Trophoblast cell (in vitro differentiated cells and primary cell): ENCODE results near the gene DGCR6L.
A peak's percentile ranks its signal among the peaks of the same experiment; 100 is the strongest.
"Not testable (repeated sequence)": the region's sequence is repeated elsewhere in the genome, so short reads cannot be mapped to it uniquely, and the experiment has no call there.

Experiments
- DNase-seq, 2 donors: peaks; one replicate each; pipeline ENCODE4 v3.0.0-alpha.2; 2016
- H2AFZ ChIP-seq: 2 replicates; pipeline ENCODE4 v1.6.1; 2013; ENCODE audit warnings: low read length, moderate library complexity, mild to moderate bottlenecking; ENCODE audit not compliant: insufficient read depth, poor library complexity
- H2AK5ac ChIP-seq: 2 replicates; pipeline ENCODE4 v1.6.1; 2013; ENCODE audit warnings: mild to moderate bottlenecking, low read length
- H2BK120ac ChIP-seq: 2 replicates; pipeline ENCODE4 v1.6.1; 2013; ENCODE audit warnings: low read length, mild to moderate bottlenecking, moderate library complexity; ENCODE audit not compliant: insufficient read depth, poor library complexity
- H2BK12ac ChIP-seq: 2 replicates; pipeline ENCODE4 v1.6.1; 2013; ENCODE audit warnings: mild to moderate bottlenecking, low read length, moderate library complexity
- H2BK5ac ChIP-seq: 2 replicates; pipeline ENCODE4 v1.6.1; 2013; ENCODE audit warnings: low read length, low read depth, moderate library complexity, mild to moderate bottlenecking; ENCODE audit not compliant: poor library complexity
- H3K14ac ChIP-seq: 2 replicates; pipeline ENCODE4 v1.6.1; 2013; ENCODE audit warnings: mild to moderate bottlenecking, low read length
- H3K18ac ChIP-seq: 2 replicates; pipeline ENCODE4 v1.6.1; 2013; ENCODE audit warnings: mild to moderate bottlenecking, low read length
- H3K23ac ChIP-seq: 2 replicates; pipeline ENCODE4 v1.6.1; 2013; ENCODE audit warnings: low read length
- H3K27ac ChIP-seq: 2 replicates; pipeline ENCODE4 v1.5.1; 2013; ENCODE audit warnings: low read depth, mild to moderate bottlenecking, inconsistent platforms, low read length, moderate library complexity
- H3K27me3 ChIP-seq: 2 replicates; pipeline ENCODE4 v1.6.1; 2013; ENCODE audit warnings: inconsistent platforms, mild to moderate bottlenecking, low read length, moderate library complexity; ENCODE audit not compliant: insufficient read depth
- H3K36me3 ChIP-seq, 2 experiments: 1 replicate in 1 of 2; 2 replicates in 1 of 2; pipeline ENCODE4 v1.6.1; 2013; ENCODE audit warnings: low read length in 2 of 2, mild to moderate bottlenecking in 2 of 2, moderate library complexity in 1 of 2; ENCODE audit not compliant: insufficient read depth in 2 of 2, control insufficient read depth in 1 of 2
- H3K4ac ChIP-seq: 2 replicates; pipeline ENCODE4 v1.6.1; 2013; ENCODE audit warnings: low read depth, mild to moderate bottlenecking, low read length, moderate library complexity
- H3K4me1 ChIP-seq, 2 experiments: 1 replicate in 1 of 2; 2 replicates in 1 of 2; pipeline ENCODE4 v1.6.1; 2013; ENCODE audit warnings: low read length in 2 of 2, mild to moderate bottlenecking in 2 of 2, moderate library complexity in 1 of 2; ENCODE audit not compliant: insufficient read depth in 2 of 2, control insufficient read depth in 1 of 2
- H3K4me2 ChIP-seq: 2 replicates; pipeline ENCODE4 v1.6.1; 2013; ENCODE audit warnings: inconsistent platforms, mild to moderate bottlenecking, low read length, moderate library complexity
- H3K4me3 ChIP-seq: 2 replicates; pipeline ENCODE4 v1.5.1; 2013; ENCODE audit warnings: mild to moderate bottlenecking, low read depth, low read length, inconsistent platforms
- H3K79me1 ChIP-seq: one replicate; pipeline ENCODE4 v1.6.1; 2013; ENCODE audit warnings: low read length
- H3K79me2 ChIP-seq: 2 replicates; pipeline ENCODE4 v1.6.1; 2013; ENCODE audit warnings: low read length, mild to moderate bottlenecking; ENCODE audit not compliant: control insufficient read depth, insufficient read depth, poor library complexity
- H3K9ac ChIP-seq: 2 replicates; pipeline ENCODE4 v1.6.1; 2013; ENCODE audit warnings: mild to moderate bottlenecking, low read length
- H3K9me3 ChIP-seq: 2 replicates; pipeline ENCODE4 v1.6.1; 2013; ENCODE audit warnings: low read depth, mild to moderate bottlenecking, control low read depth, inconsistent platforms, low read length; ENCODE audit not compliant: insufficient read depth
- H4K12ac ChIP-seq: 2 replicates; pipeline ENCODE4 v1.6.1; 2013; ENCODE audit warnings: low read depth, mild to moderate bottlenecking, low read length, moderate library complexity
- H4K8ac ChIP-seq: 2 replicates; pipeline ENCODE4 v1.6.1; 2013; ENCODE audit warnings: low read depth, mild to moderate bottlenecking, low read length, moderate library complexity
- H4K91ac ChIP-seq: one replicate; pipeline ENCODE4 v1.6.1; 2013; ENCODE audit warnings: low read depth, mild to moderate bottlenecking, low read length, moderate library complexity
- WGBS: extraction: QIAGEN DNeasy Blood & Tissue Kit; methylation state at CpG from one replicate; pipeline ENCODE4 v1.1.7; 2013; ENCODE audit warnings: missing lambda C conversion rate; ENCODE audit not compliant: insufficient read length, insufficient coverage; ENCODE audit errors: extremely low coverage; 5-methylcytosine and 5-hydroxymethylcytosine counted together

The DGCR6L gene

GRCh38 chr22:20304646-20305045, 15.2 kb downstream of the DGCR6L start:
- H2BK12ac ChIP-seq, result peak overlapping the region; percentile 31
- no peak overlapping the region for H4K12ac ChIP-seq
- no peak overlapping the region for H4K91ac ChIP-seq
- H2AFZ ChIP-seq, result no peak overlapping the region
- H3K18ac ChIP-seq, result no peak overlapping the region
- DNase-seq, result no peak
- H3K27ac ChIP-seq, result no peak overlapping the region
- H4K8ac ChIP-seq, result no peak overlapping the region
- H3K79me1 ChIP-seq, result no peaks in the 10 kb centered on the region
- no peak overlapping the region for H3K9ac ChIP-seq
- H3K9me3 ChIP-seq, result peaks cover 2% of the 10 kb centered on the region
- peaks cover 8 to 9% of the 10 kb centered on the region in 2 experiments for H3K4me1 ChIP-seq
- H3K4ac ChIP-seq, result no peak overlapping the region
- no peak overlapping the region for H2BK5ac ChIP-seq
- H3K23ac ChIP-seq, result no peak overlapping the region
- peaks cover 8% of the 10 kb centered on the region for H3K27me3 ChIP-seq
- no peak overlapping the region for H2BK120ac ChIP-seq
- no CpG with 5 or more reads among the region's 9 CpGs for WGBS
- H3K79me2 ChIP-seq, result no peaks in the 10 kb centered on the region
- no peak overlapping the region for H3K4me3 ChIP-seq
- no peaks in the 10 kb centered on the region for H3K36me3 ChIP-seq
- no peak overlapping the region for H3K14ac ChIP-seq
- H3K4me2 ChIP-seq, result no peak overlapping the region
- H2AK5ac ChIP-seq, result no peak overlapping the region

GRCh38 chr22:20303229-20303534, 16.7 kb downstream of the DGCR6L start:
- H3K14ac ChIP-seq, H4K12ac ChIP-seq, H3K27ac ChIP-seq, H3K4me2 ChIP-seq, H3K79me2 ChIP-seq, H3K79me1 ChIP-seq, H3K4me3 ChIP-seq, H3K18ac ChIP-seq, H2BK120ac ChIP-seq, H3K23ac ChIP-seq, H4K91ac ChIP-seq, H2BK12ac ChIP-seq, H2BK5ac ChIP-seq, DNase-seq, H2AFZ ChIP-seq, H3K9me3 ChIP-seq, H2AK5ac ChIP-seq, H3K9ac ChIP-seq, H3K4ac ChIP-seq, H4K8ac ChIP-seq, H3K36me3 ChIP-seq: not testable (repeated sequence)
- peaks cover 21% of the 10 kb centered on the region for H3K27me3 ChIP-seq
- H3K4me1 ChIP-seq, result peaks cover 12 to 16% of the 10 kb centered on the region in 2 experiments
- no CpG with 5 or more reads among the region's 7 CpGs for WGBS

GRCh38 chr22:20302438-20303228, 17.2 kb downstream of the DGCR6L start:
- no peak overlapping the region for H2AK5ac ChIP-seq
- no peaks in the 10 kb centered on the region for H3K79me2 ChIP-seq
- H4K91ac ChIP-seq, result no peak overlapping the region
- H3K4ac ChIP-seq, result no peak overlapping the region
- no peak overlapping the region for H2BK5ac ChIP-seq
- H2BK120ac ChIP-seq, result no peak overlapping the region
- H4K8ac ChIP-seq, result no peak overlapping the region
- no peak for DNase-seq
- H2AFZ ChIP-seq, result no peak overlapping the region
- no peaks in the 10 kb centered on the region for H3K79me1 ChIP-seq
- peaks cover 12 to 16% of the 10 kb centered on the region in 2 experiments for H3K4me1 ChIP-seq
- H3K23ac ChIP-seq, result no peak overlapping the region
- no peak overlapping the region for H3K18ac ChIP-seq
- WGBS, result no CpG with 5 or more reads among the region's 13 CpGs
- peaks cover 2% of the 10 kb centered on the region for H3K9me3 ChIP-seq
- no peak overlapping the region for H3K14ac ChIP-seq
- H4K12ac ChIP-seq, result no peak overlapping the region
- H2BK12ac ChIP-seq, result no peak overlapping the region
- no peak overlapping the region for H3K9ac ChIP-seq
- peaks cover 25% of the 10 kb centered on the region for H3K27me3 ChIP-seq
- no peaks in the 10 kb centered on the region for H3K36me3 ChIP-seq
- no peak overlapping the region for H3K4me2 ChIP-seq
- no peak overlapping the region for H3K4me3 ChIP-seq
- no peak overlapping the region for H3K27ac ChIP-seq

GRCh38 chr22:20299746-20300136, 20.1 kb downstream of the DGCR6L start:
- Histone ChIP-seq H3K79me1 (no peaks in the 10 kb centered on the region), H3K27ac (no peak overlapping the region), H2BK12ac (no peak overlapping the region), H3K4me1 (peaks cover 6 to 14% of the 10 kb centered on the region in 2 experiments), H2BK120ac (no peak overlapping the region), H2BK5ac (no peak overlapping the region), H3K27me3 (peaks cover 25% of the 10 kb centered on the region), H3K9me3 (peaks cover 2% of the 10 kb centered on the region), H3K4me3 (peak overlapping the region; percentile 37), H3K18ac (no peak overlapping the region), H3K79me2 (no peaks in the 10 kb centered on the region), H3K14ac (no peak overlapping the region), H3K23ac (no peak overlapping the region), H4K12ac (no peak overlapping the region), H3K9ac (no peak overlapping the region), H3K4ac (no peak overlapping the region), H4K91ac (no peak overlapping the region), H2AFZ (peak overlapping the region; percentile 70), H4K8ac (no peak overlapping the region), H3K36me3 (no peaks in the 10 kb centered on the region), H3K4me2 (peak overlapping the region; percentile 85), H2AK5ac (no peak overlapping the region)
- no peak for DNase-seq
- no CpG with 5 or more reads among the region's 52 CpGs for WGBS
